A673 (cell line): Measurements from ENCODE around the gene HIGD1C.
"Not testable (repeated sequence)": the region's sequence is repeated elsewhere in the genome, so short reads cannot be mapped to it uniquely, and the experiment has no call there.

ENCODE experiments used
- EZH2 ChIP-seq: fragments of 200-600 bp; sonication (generic); IDR thresholded peaks from 2 replicates; pipeline ENCODE4 v1.6.1; 2017; ENCODE audit warnings: borderline replicate concordance, low read depth, mild to moderate bottlenecking, mixed read lengths, antibody characterized with exemption, low read length; ENCODE audit not compliant: poor library complexity, severe bottlenecking
- TF ChIP-seq, protein P1 (sequence below): fragments of 300-800, 200-600 bp; sonication (generic); conservative IDR thresholded peaks from 2 replicates; pipeline ENCODE4 v1.5.1; 2017; ENCODE audit warnings: low read depth, mild to moderate bottlenecking, antibody characterized with exemption, low read length, moderate library complexity, mixed read lengths

DNA sequence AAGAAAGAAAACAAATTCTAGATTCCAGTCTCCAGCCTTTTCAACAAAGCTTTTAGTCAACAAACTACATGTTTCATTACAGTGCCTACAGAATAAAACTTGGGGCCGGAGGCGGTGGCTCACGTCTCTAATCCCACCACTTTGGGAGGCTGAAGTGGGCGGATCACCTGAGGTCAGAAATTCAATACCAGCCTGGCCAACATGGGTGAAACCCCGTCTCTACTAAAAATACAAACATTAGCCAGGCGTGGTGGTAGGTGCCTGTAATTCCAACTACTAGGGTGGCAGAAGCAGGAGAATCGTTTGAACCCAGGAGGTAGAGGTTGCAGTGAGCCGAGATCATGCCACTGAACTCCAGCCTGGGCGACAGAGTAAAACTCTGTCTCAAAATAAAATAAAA is 62.1 kb downstream of the HIGD1C start:
- TF ChIP-seq, protein P1, sequence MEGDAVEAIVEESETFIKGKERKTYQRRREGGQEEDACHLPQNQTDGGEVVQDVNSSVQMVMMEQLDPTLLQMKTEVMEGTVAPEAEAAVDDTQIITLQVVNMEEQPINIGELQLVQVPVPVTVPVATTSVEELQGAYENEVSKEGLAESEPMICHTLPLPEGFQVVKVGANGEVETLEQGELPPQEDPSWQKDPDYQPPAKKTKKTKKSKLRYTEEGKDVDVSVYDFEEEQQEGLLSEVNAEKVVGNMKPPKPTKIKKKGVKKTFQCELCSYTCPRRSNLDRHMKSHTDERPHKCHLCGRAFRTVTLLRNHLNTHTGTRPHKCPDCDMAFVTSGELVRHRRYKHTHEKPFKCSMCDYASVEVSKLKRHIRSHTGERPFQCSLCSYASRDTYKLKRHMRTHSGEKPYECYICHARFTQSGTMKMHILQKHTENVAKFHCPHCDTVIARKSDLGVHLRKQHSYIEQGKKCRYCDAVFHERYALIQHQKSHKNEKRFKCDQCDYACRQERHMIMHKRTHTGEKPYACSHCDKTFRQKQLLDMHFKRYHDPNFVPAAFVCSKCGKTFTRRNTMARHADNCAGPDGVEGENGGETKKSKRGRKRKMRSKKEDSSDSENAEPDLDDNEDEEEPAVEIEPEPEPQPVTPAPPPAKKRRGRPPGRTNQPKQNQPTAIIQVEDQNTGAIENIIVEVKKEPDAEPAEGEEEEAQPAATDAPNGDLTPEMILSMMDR, result not testable (repeated sequence)
- not testable (repeated sequence) for TF ChIP-seq EZH2
